Epidermal melanocyte (primary cell): Measurements from ENCODE around the gene PRLH.

Source experiments
- DNase-seq: peaks from one replicate; pipeline ENCODE4 v3.0.0; 2011; ENCODE audit warnings: low spot score; ENCODE audit not compliant: insufficient read length

PRLH gene

GRCh38 chr2:237566401-237567235 is at the start of gene PRLH:
Gene PRLH, plus strand, starts transcription at chr2:237566574. Its CDS starts 0 bp downstream, at chr2:237566574.
- DNase-seq: no peak

GRCh38 chr2:237517163-237517562 is 49.2 kb upstream of the PRLH start:
- no peak for DNase-seq

- no peak for DNase-seq
Observed at GRCh38 chr2:237517990-237518389, 48.4 kb upstream of the PRLH start.

GRCh38 chr2:237519506-237520245 is 46.7 kb upstream of the PRLH start:
- DNase-seq: no peak

GRCh38 chr2:237520290-237520689 is 46.1 kb upstream of the PRLH start:
- no peak for DNase-seq

GRCh38 chr2:237524631-237525030 is 41.7 kb upstream of the PRLH start:
- no peak for DNase-seq

- no peak for DNase-seq
Observed at GRCh38 chr2:237525559-237526157, 40.7 kb upstream of the PRLH start.

- no peak for DNase-seq
Observed at GRCh38 chr2:237527233-237527632, 39.1 kb upstream of the PRLH start.

- no peak for DNase-seq
Observed at GRCh38 chr2:237527766-237528165, 38.6 kb upstream of the PRLH start.

- DNase-seq: no peak
Observed at GRCh38 chr2:237529452-237530402, 36.6 kb upstream of the PRLH start.

- no peak for DNase-seq
Observed at GRCh38 chr2:237530472-237531433, 35.6 kb upstream of the PRLH start.

- DNase-seq: no peak
Observed at GRCh38 chr2:237532160-237532559, 34.2 kb upstream of the PRLH start.

- no peak for DNase-seq
Observed at GRCh38 chr2:237533668-237534161, 32.7 kb upstream of the PRLH start.

- no peak for DNase-seq
Observed at GRCh38 chr2:237534380-237534779, 32.0 kb upstream of the PRLH start.

GRCh38 chr2:237535385-237536082 is 30.8 kb upstream of the PRLH start:
- no peak for DNase-seq

- DNase-seq: no peak
Observed at GRCh38 chr2:237536083-237536415, 30.3 kb upstream of the PRLH start.

- DNase-seq: no peak
Observed at GRCh38 chr2:237536617-237537016, 29.8 kb upstream of the PRLH start.

- DNase-seq: no peak
Observed at GRCh38 chr2:237538001-237538720, 28.2 kb upstream of the PRLH start.

- DNase-seq: no peak
Observed at GRCh38 chr2:237538901-237539300, 27.5 kb upstream of the PRLH start.
